ENCODE measurements around the gene TCF19.

- TF ChIP-seq POLR2A (IDR thresholded peaks at IDR 0.05) (no peak), CTCF (IDR thresholded peaks at IDR 0.05) (no peak)
Observed at GRCh38 chr6:31154436-31154835, 4.0 kb upstream of the TCF19 start.
